ENCODE results near the gene WNT3. TPM values are rescaled to one million over a fixed set of nuclear protein-coding genes. Genes with fewer than 3 reads are reported as not detected.

WNT3 gene
- total RNA-seq, 1 donor from 2014 or later: 1.3 TPM

DNA sequence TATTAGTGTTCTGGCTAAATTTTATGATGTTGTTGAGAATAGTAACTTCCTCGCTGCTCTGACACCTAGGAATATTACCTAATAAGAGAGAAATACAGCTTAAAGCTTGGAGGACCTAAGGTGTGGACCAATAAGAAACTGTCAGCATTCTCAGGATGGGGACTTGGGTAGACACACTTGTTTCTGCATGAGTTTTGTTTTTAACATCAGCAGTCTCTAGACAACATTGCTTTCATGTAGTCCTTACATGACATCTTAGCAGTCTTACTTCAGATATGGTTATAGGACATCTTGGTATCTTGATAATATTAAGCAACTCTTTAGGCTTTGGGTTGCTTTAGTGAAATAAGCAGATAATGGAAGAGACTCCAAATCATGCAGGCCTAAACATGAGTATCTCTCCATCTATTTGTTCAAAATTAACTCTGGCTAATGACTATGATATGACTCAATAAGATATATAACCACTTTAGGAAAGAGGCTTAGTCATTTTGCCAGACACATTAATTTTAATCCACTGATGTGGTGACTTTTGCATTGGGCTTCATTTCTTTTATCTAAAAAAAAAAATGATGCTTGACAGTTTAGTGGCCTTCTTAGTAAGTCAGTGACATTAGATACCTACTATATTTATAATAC is 84.5 kb downstream of the WNT3 start:
- CTCF ChIA-PET: no interaction called here
- Mint-ChIP-seq H3K27ac (no peak overlapping the region), H3K4me3 (no peak overlapping the region), H3K9me3 (no peaks in the 10 kb centered on the region), H3K27me3 (no peaks in the 10 kb centered on the region), H3K4me1 (peaks cover 48% of the 10 kb centered on the region), H3K36me3 (ENCODE audit: low read depth) (peaks cover 42% of the 10 kb centered on the region)
- TF ChIP-seq, protein P1, sequence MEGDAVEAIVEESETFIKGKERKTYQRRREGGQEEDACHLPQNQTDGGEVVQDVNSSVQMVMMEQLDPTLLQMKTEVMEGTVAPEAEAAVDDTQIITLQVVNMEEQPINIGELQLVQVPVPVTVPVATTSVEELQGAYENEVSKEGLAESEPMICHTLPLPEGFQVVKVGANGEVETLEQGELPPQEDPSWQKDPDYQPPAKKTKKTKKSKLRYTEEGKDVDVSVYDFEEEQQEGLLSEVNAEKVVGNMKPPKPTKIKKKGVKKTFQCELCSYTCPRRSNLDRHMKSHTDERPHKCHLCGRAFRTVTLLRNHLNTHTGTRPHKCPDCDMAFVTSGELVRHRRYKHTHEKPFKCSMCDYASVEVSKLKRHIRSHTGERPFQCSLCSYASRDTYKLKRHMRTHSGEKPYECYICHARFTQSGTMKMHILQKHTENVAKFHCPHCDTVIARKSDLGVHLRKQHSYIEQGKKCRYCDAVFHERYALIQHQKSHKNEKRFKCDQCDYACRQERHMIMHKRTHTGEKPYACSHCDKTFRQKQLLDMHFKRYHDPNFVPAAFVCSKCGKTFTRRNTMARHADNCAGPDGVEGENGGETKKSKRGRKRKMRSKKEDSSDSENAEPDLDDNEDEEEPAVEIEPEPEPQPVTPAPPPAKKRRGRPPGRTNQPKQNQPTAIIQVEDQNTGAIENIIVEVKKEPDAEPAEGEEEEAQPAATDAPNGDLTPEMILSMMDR (IDR thresholded peaks at IDR 0.05): no peak
- DNase-seq: no peak
- POLR2A ChIA-PET: no interaction called here
- intact Hi-C loops (cut with micrococcal nuclease): loop anchor here (2.0 kb wide), 1 partner anchor 15 kb away; no protein-coding TSS in a partner anchor
- ATAC-seq (ENCODE audit: low read depth): no peak

DNA sequence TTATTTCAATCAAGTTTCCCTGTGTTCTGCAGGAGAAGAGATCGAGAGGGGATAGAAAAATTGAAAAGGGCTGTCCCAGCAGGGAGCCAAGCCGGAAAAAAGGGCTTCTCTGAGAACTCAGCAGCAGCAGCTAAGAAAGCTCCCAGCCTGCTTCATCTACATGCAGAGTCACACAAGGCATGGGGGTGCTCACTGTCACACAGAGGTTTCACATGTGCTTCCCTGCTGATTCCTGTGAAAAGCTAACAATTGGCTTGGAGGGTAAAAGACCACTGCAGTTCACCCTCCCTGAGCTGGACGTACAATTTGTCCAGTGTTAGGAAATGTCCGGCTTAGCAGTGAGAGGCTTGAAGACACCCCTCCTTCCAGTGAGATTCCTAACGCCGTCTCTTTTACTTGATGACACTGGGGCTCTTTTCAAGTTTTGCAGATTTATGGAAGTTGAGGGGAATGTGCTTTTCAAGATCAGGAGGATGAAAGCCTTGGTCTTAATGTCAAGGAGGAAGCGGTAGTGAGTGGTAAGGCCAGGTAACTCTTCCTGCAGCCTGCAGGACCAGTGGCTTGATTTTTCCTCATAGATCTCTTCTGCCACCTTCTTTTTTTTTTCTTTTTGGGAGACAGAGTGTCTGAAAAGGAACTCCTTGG is 85.6 kb downstream of the WNT3 start:
- TF ChIP-seq, protein P1 (IDR thresholded peaks at IDR 0.05): no peak
- Mint-ChIP-seq H3K27me3 (no peaks in the 10 kb centered on the region), H3K27ac (no peak overlapping the region), H3K4me3 (no peak overlapping the region), H3K36me3 (ENCODE audit: low read depth) (peaks cover 45% of the 10 kb centered on the region), H3K9me3 (no peaks in the 10 kb centered on the region), H3K4me1 (peaks cover 42% of the 10 kb centered on the region)
- intact Hi-C loops (cut with micrococcal nuclease): loop anchor here (2.0 kb wide), 1 partner anchor 14 kb away; no protein-coding TSS in a partner anchor
- DNase-seq (no peak), ATAC-seq (ENCODE audit: low read depth) (no peak)
- POLR2A ChIA-PET: no interaction called here
- CTCF ChIA-PET: no interaction called here

DNA sequence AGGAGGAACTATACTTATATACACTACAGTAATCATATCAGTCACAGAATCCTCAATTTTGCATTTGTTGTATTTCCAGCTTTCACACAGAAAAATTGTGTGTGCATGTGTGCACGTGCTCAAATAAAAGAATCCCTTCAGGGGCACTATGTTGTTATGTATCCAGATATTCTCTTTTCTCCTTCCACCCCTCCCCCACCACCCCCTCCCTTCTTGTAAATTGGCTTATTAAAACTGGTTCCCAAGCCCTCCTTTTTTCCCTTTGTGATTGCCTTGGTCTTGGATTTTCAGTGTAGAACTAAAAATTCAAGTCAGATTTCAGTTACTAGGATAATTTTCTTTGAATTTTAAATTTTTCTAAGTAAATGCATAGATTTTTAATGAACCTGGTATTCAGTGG is 86.3 kb downstream of the WNT3 start:
- intact Hi-C loops (cut with micrococcal nuclease): loop anchor here (2.0 kb wide), 1 partner anchor 13 kb away; no protein-coding TSS in a partner anchor
- ATAC-seq (ENCODE audit: low read depth): no peak
- ChIA-PET CTCF (no interaction called here), POLR2A (no interaction called here)
- H3K27me3 Mint-ChIP-seq: no peaks in the 10 kb centered on the region
- no peak overlapping the region for H3K27ac Mint-ChIP-seq
- no peaks in the 10 kb centered on the region for H3K9me3 Mint-ChIP-seq
- no peak overlapping the region for H3K4me3 Mint-ChIP-seq
- H3K4me1 Mint-ChIP-seq: peaks cover 35% of the 10 kb centered on the region
- no peak for DNase-seq
- peaks cover 52% of the 10 kb centered on the region for H3K36me3 Mint-ChIP-seq (ENCODE audit: low read depth)
- TF ChIP-seq, protein P1 (IDR thresholded peaks at IDR 0.05): no peak

DNA sequence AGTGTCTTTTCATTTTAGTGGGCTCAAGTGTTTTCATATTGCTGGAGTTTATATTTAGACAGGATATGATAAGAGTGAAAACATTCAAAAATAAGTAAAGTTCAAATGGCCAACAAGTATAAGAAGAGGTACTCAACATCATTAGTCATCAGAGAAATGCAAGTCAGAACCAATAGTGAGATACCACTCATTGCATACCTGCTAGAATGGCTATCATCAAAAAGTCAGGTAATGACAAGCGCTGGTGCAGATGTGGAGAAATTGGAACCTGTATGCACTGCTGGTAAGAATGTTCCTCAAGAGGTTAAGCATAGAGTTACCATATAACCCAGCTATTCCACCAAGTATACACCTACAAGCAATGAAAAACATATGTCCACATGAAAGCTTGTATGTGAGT is 87.8 kb downstream of the WNT3 start:
- ChIA-PET CTCF (no interaction called here), POLR2A (interaction anchor here (0.6 kb wide), 1 partner anchor 96 kb away, joined by 4 read pairs; no protein-coding TSS in a partner anchor)
- no peak for DNase-seq
- no peak overlapping the region for H3K4me3 Mint-ChIP-seq
- intact Hi-C loops (cut with micrococcal nuclease): no loop called here
- TF ChIP-seq, protein P1 (IDR thresholded peaks at IDR 0.05): no peak
- peaks cover 21% of the 10 kb centered on the region for H3K4me1 Mint-ChIP-seq
- H3K9me3 Mint-ChIP-seq: no peaks in the 10 kb centered on the region
- H3K27me3 Mint-ChIP-seq: no peaks in the 10 kb centered on the region
- ATAC-seq (ENCODE audit: low read depth): no peak
- H3K36me3 Mint-ChIP-seq (ENCODE audit: low read depth): peaks cover 63% of the 10 kb centered on the region
- H3K27ac Mint-ChIP-seq: no peak overlapping the region

DNA sequence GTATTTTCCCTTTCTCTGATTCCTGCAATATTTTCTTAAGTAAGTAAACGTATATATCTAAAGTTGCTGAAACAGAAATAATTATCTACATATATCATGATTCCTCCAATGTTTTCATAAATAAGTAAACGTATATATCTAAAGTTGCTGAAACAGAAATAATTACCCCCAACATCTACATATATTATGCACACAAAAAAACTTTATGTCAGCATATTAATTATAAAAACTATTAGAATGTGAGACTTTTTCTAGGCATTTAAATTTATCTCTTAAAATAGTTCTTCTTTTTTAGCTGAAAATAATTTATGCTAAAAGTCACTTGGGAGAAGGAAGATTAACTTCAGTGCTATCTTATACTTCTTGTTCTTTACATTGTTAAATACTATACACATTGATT is 88.5 kb downstream of the WNT3 start:
- no peak for ATAC-seq (ENCODE audit: low read depth)
- H3K4me1 Mint-ChIP-seq: peaks cover 15% of the 10 kb centered on the region
- H3K9me3 Mint-ChIP-seq: no peaks in the 10 kb centered on the region
- TF ChIP-seq, protein P1 (IDR thresholded peaks at IDR 0.05): no peak
- DNase-seq: no peak
- ChIA-PET CTCF (no interaction called here), POLR2A (no interaction called here)
- intact Hi-C loops (cut with micrococcal nuclease): no loop called here
- no peak overlapping the region for H3K4me3 Mint-ChIP-seq
- H3K27ac Mint-ChIP-seq: no peak overlapping the region
- H3K27me3 Mint-ChIP-seq: no peaks in the 10 kb centered on the region
- H3K36me3 Mint-ChIP-seq (ENCODE audit: low read depth): peaks cover 62% of the 10 kb centered on the region
